Osteoblast (primary cell): Measurements from ENCODE around the gene RMND5A. TPM values are rescaled to one million over a fixed set of nuclear protein-coding genes. Genes with fewer than 3 reads are reported as not detected.
"Not testable (repeated sequence)": the region's sequence is repeated elsewhere in the genome, so short reads cannot be mapped to it uniquely, and the experiment has no call there.

ENCODE experiments used
- DNase-seq: peaks from one replicate; pipeline ENCODE4 v3.0.0; 2011; ENCODE audit warnings: low spot score, mixed read lengths; ENCODE audit not compliant: insufficient read length; ENCODE audit errors: missing footprints
- H2AFZ ChIP-seq: 2 replicates; pipeline ENCODE4 v1.6.0; 2011; ENCODE audit warnings: mild to moderate bottlenecking, low read length
- H3K27ac ChIP-seq: 2 replicates; pipeline ENCODE4 v1.5.1; 2011; ENCODE audit warnings: mild to moderate bottlenecking, low read depth, low read length, moderate library complexity
- H3K27me3 ChIP-seq: 2 replicates; pipeline ENCODE4 v1.6.0; 2012; ENCODE audit warnings: mild to moderate bottlenecking, control low read depth, inconsistent platforms, low read length, moderate library complexity; ENCODE audit not compliant: insufficient read depth
- H3K36me3 ChIP-seq: 2 replicates; pipeline ENCODE4 v1.5.1; 2011; ENCODE audit warnings: mild to moderate bottlenecking, low read length, control low read depth, moderate library complexity; ENCODE audit not compliant: insufficient read depth
- H3K4me1 ChIP-seq: 2 replicates; pipeline ENCODE4 v1.5.1; 2011; ENCODE audit warnings: mild to moderate bottlenecking, low read length, control low read depth, moderate library complexity; ENCODE audit not compliant: insufficient read depth
- H3K4me2 ChIP-seq: 2 replicates; pipeline ENCODE4 v1.6.0; 2011; ENCODE audit warnings: mild to moderate bottlenecking, low read length; ENCODE audit not compliant: insufficient read depth
- H3K4me3 ChIP-seq: fragments of 200-600 bp; sonication (generic); 3 replicates; pipeline ENCODE4 v1.5.1; 2012; ENCODE audit warnings: mild to moderate bottlenecking, low read length, inconsistent platforms; ENCODE audit not compliant: insufficient read depth
- H3K79me2 ChIP-seq: 2 replicates; pipeline ENCODE4 v1.6.0; 2012; ENCODE audit warnings: mild to moderate bottlenecking, low read length, control low read depth, inconsistent platforms; ENCODE audit not compliant: insufficient read depth
- H3K9me3 ChIP-seq: 2 replicates; pipeline ENCODE4 v1.5.1; 2011; ENCODE audit warnings: low read depth, low read length, control low read depth
- H4K20me1 ChIP-seq: 2 replicates; pipeline ENCODE4 v1.6.0; 2012; ENCODE audit warnings: mild to moderate bottlenecking, low read length, control low read depth; ENCODE audit not compliant: insufficient read depth
- total RNA-seq: library from RNA; depleted of rRNA; stranded (reverse); fragments of >200 nt; gene quantifications from 2 replicates; pipeline ENCODE4 v1.2.3, GENCODE V29; 2012
- TF ChIP-seq, protein P1 (sequence below): IDR thresholded peaks from 2 replicates; pipeline ENCODE4 v1.5.1; 2011; ENCODE audit warnings: mild to moderate bottlenecking, low read depth, low read length, moderate library complexity; ENCODE audit errors: extremely low read depth

The RMND5A gene, protein sequence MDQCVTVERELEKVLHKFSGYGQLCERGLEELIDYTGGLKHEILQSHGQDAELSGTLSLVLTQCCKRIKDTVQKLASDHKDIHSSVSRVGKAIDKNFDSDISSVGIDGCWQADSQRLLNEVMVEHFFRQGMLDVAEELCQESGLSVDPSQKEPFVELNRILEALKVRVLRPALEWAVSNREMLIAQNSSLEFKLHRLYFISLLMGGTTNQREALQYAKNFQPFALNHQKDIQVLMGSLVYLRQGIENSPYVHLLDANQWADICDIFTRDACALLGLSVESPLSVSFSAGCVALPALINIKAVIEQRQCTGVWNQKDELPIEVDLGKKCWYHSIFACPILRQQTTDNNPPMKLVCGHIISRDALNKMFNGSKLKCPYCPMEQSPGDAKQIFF
- 16.3 and 17.4 TPM in 2 replicates for total RNA-seq

DNA sequence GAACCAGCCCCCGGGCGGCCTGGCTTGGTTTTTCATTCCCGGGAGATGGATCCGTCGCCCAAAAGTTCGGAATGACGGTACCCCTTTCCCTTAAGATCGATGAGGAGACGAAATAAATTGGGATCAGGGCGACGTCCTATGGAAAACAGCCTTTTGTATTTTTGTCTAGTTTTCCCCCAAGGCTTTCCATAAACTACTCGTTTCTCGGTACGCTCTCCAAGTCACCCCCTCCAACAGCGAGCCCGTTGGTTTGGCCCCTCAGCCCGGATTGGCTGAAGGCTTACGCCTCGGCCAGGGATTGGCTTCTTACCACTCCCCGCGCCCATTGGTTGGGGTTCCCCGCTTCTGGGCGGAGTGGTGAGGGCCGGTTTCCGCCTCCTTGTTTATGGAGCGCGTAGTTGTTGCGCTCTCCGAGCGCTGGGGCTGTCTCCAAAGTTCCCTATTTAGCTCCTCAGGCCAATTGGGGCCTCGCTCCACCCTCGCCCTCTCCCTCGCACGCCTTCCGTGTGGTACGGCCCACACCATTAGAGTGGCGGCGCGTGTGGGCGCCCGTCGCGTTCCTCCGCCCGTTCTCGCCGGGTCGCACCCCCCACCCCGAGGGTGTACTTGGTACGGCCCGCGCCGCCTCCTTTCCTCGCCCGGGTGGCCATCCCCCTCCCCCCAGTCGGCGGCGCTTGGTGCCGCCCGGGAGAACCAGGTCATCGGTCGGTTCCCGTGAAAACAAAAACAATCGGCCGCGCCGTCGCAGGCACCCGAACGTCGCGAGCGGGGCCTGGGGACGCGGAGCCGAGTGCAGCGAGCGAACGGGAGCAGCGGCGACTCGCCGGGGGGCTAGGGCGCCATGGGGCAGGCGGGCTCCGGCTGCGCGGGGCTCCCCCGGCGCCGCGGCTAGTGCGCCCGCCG lies at the start of gene RMND5A:
Gene RMND5A (plus strand): TSS at position 655 of the 903 bp plus-strand sequence. CDS start 377 bp downstream, outside the sequence.
- peak within 1 kb of the TSS; percentile 71 for H3K4me3 ChIP-seq
- not testable (repeated sequence) for H3K4me1 ChIP-seq, H4K20me1 ChIP-seq, H3K9me3 ChIP-seq, H3K27me3 ChIP-seq, H3K79me2 ChIP-seq, H3K36me3 ChIP-seq
- peak within 1 kb of the TSS; percentile 71 for H3K4me2 ChIP-seq
- peak within 1 kb of the TSS; percentile 56 for H2AFZ ChIP-seq
- DNase-seq = peak; percentile 81
- peak within 1 kb of the TSS; percentile 60 for H3K27ac ChIP-seq

DNA sequence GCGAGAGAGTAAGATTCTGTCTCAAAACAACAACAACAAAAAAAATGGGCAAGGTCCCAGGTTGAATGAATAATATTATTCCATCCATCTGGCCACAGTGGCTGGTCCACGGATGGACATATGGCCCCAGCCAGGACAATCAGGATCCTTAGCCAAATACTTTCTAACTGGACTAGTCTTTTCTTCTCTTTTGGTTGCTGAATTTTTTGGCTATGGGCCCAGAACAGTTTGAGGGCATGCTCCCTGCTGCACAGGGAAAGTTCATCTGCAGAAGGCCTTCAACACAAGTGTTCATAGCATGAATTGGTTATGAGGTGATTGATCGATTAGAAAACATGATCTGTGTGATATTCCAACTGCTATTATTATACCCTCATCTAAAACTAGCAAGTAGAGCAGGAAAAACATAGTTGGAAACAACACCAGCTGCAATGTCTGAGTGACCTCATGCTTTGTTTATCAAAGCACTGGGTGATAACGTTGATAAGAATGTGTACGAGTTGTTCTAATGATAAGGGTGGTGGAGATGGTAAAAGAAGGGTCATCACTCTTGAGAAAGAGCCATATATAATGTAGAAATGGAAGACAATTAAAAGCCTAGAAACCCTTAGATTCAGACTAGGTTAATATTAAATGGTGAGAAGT lies 48.6 kb upstream of the RMND5A start:
- Histone ChIP-seq H2AFZ (no peak overlapping the region), H3K27me3 (no peaks in the 10 kb centered on the region), H4K20me1 (no peaks in the 10 kb centered on the region), H3K4me3 (no peak overlapping the region), H3K9me3 (no peaks in the 10 kb centered on the region), H3K79me2 (no peaks in the 10 kb centered on the region), H3K27ac (no peak overlapping the region), H3K4me1 (no peaks in the 10 kb centered on the region), H3K4me2 (no peak overlapping the region), H3K36me3 (no peaks in the 10 kb centered on the region)
- DNase-seq = peak; percentile 49
- TF ChIP-seq, protein P1, sequence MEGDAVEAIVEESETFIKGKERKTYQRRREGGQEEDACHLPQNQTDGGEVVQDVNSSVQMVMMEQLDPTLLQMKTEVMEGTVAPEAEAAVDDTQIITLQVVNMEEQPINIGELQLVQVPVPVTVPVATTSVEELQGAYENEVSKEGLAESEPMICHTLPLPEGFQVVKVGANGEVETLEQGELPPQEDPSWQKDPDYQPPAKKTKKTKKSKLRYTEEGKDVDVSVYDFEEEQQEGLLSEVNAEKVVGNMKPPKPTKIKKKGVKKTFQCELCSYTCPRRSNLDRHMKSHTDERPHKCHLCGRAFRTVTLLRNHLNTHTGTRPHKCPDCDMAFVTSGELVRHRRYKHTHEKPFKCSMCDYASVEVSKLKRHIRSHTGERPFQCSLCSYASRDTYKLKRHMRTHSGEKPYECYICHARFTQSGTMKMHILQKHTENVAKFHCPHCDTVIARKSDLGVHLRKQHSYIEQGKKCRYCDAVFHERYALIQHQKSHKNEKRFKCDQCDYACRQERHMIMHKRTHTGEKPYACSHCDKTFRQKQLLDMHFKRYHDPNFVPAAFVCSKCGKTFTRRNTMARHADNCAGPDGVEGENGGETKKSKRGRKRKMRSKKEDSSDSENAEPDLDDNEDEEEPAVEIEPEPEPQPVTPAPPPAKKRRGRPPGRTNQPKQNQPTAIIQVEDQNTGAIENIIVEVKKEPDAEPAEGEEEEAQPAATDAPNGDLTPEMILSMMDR = no peak

DNA sequence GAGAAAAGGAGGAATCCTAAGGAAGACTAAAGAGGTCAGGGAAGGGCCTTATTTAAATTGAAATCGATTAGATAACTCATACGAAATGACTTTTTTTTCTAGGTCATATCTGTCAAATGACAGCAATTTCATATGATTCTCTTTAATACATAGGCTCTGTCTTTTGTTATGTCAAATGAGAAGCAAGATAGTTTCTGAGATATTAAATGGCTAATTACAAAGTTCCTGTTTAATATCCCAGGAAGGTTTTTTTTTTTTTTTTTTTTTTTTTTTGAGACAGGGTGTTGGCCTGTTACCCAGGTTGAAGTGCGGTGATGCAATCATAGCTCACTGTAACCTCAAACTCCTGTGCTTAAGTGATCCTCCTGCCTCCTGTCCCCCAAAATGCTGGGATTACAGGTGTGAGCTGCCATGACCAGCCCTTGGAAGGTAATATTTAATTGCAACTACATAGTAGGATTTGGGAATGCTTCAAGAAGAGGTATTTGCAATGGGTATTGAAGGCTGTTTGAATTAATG lies 48.0 kb upstream of the RMND5A start:
- Histone ChIP-seq H3K27ac (no peak overlapping the region), H3K4me1 (no peaks in the 10 kb centered on the region), H2AFZ (no peak overlapping the region), H3K9me3 (no peaks in the 10 kb centered on the region), H3K79me2 (no peaks in the 10 kb centered on the region), H3K4me3 (no peak overlapping the region), H4K20me1 (no peaks in the 10 kb centered on the region), H3K36me3 (no peaks in the 10 kb centered on the region), H3K4me2 (no peak overlapping the region), H3K27me3 (no peaks in the 10 kb centered on the region)
- no peak for DNase-seq
- TF ChIP-seq, protein P1 = no peak

DNA sequence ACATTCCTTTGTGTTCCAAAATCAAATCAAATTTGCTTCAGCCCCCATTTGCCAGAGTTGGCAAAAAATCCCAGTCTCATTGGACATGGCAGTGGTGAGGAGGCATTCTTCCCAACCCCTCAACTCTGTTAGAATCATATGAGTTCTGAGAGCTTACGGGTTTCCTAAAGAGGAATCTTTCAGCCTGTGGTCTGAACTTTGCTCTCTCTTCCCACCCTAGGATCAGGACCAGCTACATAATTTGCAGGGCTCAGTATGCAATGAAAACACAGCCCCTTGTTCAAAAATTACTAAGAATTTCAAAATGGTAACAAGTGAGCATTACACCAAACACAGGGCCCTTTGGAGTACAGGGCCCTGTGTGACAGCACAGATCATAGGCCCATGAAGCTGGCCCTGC lies 47.1 kb upstream of the RMND5A start:
- Histone ChIP-seq H3K36me3 (no peaks in the 10 kb centered on the region), H3K4me2 (no peak overlapping the region), H3K9me3 (no peaks in the 10 kb centered on the region), H3K27me3 (no peaks in the 10 kb centered on the region), H3K79me2 (no peaks in the 10 kb centered on the region), H3K4me3 (no peak overlapping the region), H3K27ac (no peak overlapping the region), H4K20me1 (no peaks in the 10 kb centered on the region), H3K4me1 (no peaks in the 10 kb centered on the region), H2AFZ (no peak overlapping the region)
- TF ChIP-seq, protein P1 = no peak
- no peak for DNase-seq
